Measurements from ENCODE around the gene RNF126.
"Not testable (repeated sequence)": the region's sequence is repeated elsewhere in the genome, so short reads cannot be mapped to it uniquely, and the experiment has no call there.

RNF126 gene

DNA sequence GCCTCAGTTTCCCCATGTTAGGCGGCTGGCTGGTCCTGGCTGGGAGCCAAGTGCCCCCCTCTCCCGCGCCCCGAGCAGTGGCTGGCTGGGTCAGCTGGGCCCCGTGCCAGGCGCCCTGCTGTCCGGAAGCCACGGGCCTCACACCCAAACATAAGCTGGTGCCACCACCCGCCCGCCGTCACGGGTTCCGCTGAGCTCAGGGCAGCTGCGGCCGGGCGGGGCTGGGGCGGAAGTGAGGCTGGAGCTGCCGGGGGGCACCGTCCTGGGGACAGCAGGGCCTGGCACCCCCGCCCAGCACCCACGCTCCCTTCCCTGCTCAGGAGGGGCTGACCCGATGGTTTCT, 54.0 kb downstream of the RNF126 start:
- DNase-seq: no peak

DNA sequence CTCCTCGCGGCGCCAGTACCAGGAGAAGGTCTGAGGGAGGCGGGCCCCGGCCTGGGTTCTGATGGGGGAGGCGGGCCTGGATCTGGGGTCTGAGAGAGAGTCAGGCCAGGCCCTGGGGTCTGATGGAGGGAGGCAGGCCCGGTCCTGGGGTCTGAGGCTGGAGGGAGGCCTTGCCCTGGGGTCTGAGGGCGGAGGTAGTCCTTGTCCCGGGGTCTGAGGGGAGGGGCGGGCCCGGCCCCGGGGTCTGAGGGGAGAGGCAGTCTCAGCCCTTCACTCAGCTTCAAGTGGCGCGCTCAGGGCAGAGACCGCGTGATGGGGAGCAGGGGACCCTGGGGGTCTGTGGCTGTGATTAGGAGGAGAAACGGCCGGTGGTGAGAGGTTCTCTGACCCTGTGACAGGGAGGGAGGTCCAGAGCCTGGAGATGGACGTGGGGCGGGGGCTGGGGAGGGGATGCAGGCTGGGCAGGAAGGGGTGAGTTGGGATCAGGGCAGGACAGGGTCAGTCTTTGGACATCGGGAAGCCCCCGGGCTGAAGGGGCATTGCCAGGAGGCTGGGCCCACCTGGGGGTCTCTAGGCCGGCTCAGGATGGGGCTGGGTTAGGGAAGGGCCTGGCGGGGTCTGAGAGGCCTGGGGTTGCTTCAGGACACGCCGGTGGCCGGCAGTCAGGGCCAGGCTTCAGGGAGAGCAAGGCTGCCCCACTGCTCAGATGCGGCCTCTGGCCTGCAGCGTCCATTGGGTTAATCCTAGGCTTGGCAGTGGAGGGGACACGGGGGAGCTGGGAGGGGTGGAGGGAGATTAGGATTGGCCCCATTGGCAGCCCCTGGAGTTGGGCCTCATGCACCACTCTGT, 54.6 kb downstream of the RNF126 start:
- DNase-seq: no peak

DNA sequence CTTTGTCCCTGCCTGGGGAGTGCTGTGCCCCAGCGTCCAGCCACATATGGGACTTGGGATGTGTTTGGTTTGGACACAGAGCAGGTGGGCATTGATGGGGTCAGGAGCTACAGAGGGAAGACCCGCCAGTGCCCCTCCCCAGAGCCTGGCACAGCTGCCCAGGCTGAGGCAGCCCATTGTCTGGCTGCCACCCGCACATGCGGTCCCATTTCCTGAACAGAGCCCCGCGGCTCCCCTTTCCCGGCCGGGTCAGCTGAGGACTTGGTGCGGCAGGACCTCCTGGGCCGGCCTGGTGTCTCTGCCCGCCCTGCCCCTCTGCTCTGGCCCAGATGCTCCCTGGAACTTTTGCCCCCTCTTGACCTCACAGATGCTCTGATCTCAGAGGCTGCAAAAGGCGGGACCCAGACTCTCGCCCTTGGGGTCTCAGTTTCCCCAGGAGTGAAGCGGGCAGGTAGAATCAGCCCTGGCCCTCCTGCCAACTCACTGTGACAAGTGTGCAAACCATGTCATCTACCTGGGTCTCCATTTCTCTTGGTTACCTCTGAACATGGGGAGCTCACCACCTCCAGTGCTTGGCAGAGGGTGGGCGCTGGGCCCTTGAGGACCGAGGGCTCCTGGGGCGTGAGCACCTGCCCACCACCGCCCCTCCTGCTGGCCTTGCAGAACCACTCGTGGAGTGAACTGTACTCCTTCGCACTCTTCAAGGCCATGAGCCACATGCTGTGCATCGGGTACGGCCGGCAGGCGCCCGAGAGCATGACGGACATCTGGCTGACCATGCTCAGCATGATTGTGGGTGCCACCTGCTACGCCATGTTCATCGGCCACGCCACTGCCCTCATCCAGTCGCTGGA, 55.5 kb downstream of the RNF126 start:
- no peak for DNase-seq

DNA sequence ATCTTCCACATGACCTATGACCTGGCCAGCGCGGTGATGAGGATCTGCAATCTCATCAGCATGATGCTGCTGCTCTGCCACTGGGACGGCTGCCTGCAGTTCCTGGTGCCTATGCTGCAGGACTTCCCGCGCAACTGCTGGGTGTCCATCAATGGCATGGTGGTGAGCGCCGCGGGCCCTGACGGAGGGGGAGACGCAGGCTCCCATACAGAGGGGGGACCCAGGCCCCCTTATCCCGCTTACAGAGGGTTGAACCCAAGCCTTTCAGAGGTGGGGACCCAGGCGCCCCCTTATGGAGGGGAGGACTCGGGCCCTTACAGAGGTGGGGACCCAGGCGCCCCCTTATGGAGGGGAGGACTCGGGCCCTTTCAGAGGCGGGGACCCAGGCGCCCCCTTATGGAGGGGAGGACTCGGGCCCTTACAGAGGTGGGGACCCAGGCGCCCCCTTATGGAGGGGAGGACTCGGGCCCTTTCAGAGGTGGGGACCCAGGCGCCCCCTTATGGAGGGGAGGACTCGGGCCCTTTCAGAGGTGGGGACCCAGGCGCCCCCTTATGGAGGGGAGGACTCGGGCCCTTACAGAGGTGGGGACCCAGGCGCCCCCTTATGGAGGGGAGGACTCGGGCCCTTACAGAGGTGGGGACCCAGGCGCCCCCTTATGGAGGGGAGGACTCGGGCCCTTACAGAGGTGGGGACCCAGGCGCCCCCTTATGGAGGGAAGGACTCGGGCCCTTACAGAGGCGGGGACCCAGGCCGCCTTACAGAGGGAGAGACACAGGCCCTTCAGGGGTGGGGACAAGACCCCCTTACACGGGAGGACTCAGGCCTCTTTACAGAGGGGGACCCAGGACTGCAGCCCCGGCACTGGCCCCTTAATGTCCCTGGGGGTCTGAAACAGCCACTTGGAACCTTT, 57.7 kb downstream of the RNF126 start:
- not testable (repeated sequence) for DNase-seq

DNA sequence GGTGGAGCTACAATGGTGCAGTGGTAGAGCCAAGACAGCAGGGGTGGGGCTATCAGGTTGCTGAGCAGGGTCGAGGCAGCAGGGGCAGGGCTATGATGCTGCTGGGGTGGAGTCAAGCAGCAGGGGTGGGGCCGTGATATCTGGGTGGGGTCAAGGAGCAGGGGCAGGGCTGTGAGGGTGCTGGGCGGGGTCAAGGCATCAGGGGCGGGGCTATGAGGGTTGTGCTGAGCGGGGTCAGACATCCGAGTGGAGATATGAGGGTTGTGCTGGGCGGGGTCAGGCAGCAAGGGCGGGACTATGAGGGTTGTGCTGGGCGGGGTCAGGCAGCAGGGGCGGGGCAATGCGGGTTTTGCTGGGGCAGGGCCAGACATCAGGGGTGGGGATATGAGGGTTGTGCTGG, 58.7 kb downstream of the RNF126 start:
- DNase-seq: no peak

- DNase-seq: not testable (repeated sequence)
Observed at GRCh38 chr19:603779-604178, 59.2 kb downstream of the RNF126 start.

GRCh38 chr19:603302-603639, 59.7 kb downstream of the RNF126 start:
- not testable (repeated sequence) for DNase-seq

DNA sequence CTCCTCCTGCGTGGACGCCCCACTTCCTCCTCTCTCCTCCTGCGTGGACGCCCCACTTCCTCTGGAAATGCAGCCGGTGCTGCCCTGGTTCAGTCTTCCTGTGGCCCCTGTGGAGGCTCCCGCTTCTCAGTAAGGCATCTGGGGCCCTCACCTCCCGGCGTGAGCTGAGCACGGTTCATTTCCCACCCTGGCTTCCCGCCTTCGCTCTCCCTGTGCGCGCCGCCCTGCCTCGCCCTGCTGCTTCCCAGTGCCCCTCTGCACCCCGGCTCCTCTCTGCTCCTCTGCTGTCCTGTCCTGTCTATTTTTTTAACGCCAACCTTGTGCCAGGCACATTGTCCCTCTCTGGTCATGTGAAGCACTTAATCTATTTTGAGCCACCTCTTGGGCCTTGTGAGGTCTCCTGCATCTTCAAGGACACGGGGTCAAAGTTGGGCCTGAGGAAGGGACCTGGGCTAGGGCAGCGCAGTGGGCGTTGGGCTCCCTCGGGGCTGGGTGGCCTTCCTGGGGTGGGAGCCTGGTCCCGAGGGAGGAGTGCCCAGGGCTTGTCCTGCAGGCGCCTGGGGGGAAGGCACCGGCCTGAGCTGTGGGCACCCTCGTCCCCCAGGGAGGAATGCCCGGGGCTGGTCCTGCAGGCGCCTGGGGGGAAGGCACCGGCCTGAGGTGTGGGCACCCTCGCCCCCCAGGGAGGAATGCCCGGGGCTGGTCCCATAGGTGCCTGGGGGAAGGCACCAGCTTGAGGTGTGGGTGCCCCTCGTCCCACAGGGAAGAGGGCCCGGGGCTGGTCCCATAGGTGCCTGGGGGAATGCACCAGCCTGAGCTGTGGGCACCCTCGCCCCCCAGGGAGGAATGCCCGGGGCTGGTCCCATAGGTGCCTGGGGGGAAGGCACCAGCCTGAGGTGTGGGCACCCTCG, 60.4 kb downstream of the RNF126 start:
- no peak for DNase-seq

DNA sequence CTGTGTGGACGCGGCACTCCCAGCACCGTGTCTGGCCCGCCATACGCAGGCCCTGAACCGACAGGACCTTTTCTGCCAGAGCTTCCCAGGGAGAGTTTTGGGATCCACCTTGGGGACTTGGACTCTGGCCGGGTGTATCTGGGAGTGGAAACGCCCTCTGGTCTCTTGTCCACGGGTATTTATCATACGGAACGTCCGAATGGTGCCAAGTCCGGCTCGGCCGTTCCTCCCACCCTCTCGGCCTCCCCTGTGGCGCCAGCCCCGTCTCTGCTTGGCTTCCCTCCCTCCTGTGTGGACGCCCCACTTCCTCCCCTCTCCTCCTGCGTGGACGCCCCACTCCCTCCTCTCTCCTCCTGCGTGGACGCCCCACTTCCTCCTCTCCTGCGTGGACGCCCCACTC, 61.2 kb downstream of the RNF126 start:
- DNase-seq: no peak

- no peak for DNase-seq
Observed at GRCh38 chr19:601310-601709, 61.7 kb downstream of the RNF126 start.

All from AML-193 (cell line).